HL-60 (cell line): Measurements from ENCODE around the gene GRID1.

Experiments
- CTCF ChIP-seq: IDR thresholded peaks from one replicate; pipeline ENCODE4 v1.5.1; 2011; ENCODE audit warnings: low read length, control low read depth, inconsistent platforms; ENCODE audit not compliant: insufficient read depth
- POLR2AphosphoS5 ChIP-seq: IDR thresholded peaks from 2 replicates; pipeline ENCODE4 v1.6.1; 2012; ENCODE audit warnings: low read depth
- REST ChIP-seq: IDR thresholded peaks from 2 replicates; pipeline ENCODE4 v1.6.1; 2012; ENCODE audit warnings: low read depth; ENCODE audit not compliant: insufficient replicate concordance
- SPI1 ChIP-seq: IDR thresholded peaks from 2 replicates; pipeline ENCODE4 v1.6.1; 2012; ENCODE audit warnings: low read depth, mild to moderate bottlenecking, borderline replicate concordance

GRCh38 chr10:86391236-86391840, 24.7 kb upstream of the GRID1 start:
- TF ChIP-seq POLR2AphosphoS5 = no peak
- no peak for TF ChIP-seq CTCF
- TF ChIP-seq REST = no peak
- no peak for TF ChIP-seq SPI1
